GM19452 (cell line): ENCODE measurements around the gene IGFBP6.

Source experiments
- ATAC-seq: cut with Tn5 transposase; IDR thresholded peaks from one replicate; pipeline ENCODE4 v1.9.1; 2021; ENCODE audit not compliant: unreplicated experiment

IGFBP6 gene

DNA sequence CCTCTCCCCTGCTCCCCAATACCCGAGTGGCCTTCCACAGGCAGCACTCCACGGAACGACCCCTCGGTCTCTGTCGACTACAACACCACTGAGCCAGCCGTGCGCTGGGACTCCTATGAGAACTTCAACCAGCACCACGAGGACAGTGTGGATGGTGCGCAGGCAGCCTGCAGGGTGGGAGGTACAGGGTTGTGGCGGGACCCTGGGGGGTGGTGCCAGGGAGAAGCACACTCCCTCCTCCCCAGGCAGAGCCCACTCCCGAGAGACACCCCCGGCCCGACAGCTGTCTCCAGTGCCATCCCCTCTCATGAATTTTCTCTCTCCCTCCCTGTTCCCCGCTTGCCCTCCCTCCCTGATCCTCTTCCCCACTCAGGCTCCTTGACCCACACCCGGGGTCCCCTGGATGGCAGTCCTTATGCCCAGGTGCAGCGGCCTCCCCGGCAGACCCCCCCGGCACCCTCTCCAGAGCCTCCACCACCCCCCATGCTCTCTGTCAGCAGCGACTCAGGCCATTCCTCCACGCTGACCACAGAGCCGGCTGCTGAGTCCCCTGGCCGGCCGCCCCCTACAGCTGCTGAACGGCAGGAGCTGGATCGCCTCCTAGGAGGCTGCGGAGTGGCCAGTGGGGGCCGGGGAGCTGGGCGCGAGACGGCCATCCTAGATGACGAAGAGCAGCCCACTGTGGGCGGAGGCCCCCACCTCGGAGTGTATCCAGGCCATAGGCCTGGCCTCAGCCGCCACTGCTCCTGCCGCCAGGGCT is 38.6 kb upstream of the IGFBP6 start:
- ATAC-seq = no peak

DNA sequence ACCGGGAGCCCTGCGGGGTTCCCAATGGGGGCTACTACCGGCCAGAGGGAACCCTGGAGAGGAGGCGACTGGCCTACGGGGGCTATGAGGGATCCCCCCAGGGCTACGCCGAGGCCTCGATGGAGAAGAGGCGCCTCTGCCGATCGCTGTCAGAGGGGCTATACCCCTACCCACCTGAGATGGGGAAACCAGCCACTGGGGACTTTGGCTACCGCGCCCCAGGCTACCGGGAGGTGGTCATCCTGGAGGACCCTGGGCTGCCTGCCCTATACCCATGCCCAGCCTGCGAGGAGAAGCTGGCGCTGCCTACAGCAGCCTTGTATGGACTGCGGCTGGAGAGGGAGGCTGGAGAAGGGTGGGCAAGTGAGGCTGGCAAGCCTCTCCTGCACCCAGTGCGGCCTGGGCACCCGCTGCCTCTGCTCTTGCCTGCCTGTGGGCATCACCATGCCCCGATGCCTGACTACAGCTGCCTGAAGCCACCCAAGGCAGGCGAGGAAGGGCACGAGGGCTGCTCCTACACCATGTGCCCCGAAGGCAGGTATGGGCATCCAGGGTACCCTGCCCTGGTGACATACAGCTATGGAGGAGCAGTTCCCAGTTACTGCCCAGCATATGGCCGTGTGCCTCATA is 37.9 kb upstream of the IGFBP6 start:
- ATAC-seq = no peak

DNA sequence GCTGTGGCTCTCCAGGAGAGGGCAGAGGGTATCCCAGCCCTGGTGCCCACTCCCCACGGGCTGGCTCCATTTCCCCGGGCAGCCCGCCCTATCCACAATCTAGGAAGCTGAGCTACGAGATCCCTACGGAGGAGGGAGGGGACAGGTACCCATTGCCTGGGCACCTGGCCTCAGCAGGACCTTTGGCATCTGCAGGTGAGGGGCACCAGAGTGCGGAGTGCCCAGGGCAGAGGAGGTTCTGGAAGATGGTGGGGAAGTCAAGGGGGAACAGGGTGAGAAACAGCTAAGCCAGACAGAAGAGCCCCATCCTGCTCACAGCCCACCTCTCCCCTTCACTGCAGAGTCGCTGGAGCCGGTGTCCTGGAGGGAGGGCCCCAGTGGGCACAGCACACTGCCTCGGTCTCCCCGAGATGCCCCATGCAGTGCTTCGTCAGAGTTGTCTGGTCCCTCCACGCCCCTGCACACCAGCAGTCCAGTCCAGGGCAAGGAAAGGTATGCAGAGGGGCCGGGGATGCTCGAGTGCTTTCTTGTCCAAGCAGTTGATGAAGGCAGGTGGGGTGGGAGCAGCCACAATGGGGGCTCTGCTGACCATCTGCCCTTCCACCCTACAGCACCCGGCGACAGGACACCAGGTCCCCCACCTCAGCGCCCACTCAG is 37.3 kb upstream of the IGFBP6 start:
- no peak for ATAC-seq

DNA sequence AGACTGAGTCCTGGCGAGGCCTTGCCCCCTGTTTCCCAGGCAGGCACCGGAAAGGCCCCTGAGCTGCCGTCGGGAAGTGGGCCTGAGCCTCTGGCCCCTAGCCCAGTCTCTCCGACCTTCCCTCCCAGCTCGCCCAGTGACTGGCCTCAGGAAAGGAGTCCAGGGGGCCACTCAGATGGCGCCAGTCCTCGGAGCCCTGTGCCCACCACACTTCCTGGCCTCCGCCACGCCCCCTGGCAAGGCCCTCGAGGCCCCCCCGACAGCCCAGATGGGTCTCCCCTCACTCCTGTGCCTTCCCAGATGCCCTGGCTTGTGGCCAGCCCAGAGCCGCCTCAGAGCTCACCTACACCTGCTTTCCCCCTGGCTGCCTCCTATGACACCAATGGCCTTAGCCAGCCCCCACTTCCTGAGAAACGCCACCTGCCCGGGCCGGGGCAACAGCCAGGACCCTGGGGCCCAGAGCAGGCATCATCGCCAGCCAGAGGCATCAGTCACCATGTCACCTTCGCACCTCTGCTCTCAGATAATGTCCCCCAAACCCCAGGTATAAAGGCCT is 36.7 kb upstream of the IGFBP6 start:
- ATAC-seq = no peak

DNA sequence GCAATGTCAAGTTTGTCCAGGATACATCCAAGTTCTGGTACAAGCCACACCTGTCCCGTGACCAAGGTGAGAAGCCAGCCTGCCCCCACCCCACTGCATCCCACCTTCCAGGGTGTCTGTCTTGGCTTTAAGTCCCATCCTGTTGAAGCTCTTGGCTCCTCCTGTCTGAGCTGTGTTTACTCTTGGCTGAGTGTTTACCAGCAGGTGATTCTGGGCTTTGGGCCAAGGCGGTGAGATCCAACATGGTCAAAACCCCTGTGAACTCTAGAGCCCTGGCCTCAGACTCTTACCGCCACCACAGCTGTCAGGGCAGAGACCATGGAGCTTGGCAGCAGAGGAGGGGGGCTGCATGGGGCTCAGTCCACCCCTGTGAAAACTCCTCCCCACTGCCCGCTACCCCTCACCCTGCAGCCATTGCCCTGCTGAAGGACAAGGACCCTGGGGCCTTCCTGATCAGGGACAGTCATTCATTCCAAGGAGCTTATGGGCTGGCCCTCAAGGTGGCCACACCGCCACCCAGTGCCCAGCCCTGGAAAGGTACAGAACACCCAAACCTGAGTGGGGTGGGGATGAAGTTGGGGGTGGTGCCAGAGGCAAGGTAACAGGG is 36.0 kb upstream of the IGFBP6 start:
- no peak for ATAC-seq

DNA sequence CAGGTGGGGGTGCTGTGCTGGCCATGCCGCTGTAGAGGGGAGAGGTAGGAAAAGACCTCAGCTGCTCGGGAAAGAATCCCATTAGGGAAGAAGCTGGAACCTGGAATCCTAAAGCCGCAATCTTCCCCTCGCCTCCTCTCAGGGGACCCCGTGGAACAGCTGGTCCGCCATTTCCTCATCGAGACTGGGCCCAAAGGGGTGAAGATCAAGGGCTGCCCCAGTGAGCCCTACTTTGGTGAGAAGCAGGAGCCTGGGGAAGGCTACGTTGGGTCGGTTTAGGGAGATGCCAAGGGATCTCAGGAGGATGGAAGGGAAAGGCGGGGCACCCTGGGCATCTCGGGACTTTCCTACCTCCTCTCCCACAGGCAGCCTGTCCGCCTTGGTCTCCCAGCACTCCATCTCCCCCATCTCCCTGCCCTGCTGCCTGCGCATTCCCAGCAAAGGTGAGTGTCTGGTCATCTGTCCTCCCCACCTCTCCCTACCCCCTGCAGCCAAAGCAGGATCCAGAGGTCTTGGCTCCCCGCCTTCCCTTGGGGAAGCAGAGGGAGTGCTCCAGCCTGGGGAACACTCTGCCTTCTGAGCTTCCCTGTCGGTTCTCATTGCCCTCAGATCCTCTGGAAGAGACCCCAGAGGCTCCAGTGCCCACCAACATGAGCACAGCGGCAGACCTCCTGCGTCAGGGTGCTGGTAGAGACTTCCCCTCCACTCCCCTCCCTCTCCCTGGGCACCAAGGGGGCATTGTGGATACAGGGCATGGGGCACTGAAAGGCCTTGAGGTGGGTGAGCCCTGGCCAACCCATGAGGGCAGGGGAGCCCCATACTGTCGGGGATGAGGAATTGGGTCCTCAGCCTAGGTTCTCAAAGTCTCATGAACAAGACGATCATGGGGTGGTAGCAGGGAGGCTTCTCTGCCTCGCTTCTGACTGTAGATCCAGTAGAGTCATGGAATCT is 35.2 kb upstream of the IGFBP6 start:
- ATAC-seq = no peak

DNA sequence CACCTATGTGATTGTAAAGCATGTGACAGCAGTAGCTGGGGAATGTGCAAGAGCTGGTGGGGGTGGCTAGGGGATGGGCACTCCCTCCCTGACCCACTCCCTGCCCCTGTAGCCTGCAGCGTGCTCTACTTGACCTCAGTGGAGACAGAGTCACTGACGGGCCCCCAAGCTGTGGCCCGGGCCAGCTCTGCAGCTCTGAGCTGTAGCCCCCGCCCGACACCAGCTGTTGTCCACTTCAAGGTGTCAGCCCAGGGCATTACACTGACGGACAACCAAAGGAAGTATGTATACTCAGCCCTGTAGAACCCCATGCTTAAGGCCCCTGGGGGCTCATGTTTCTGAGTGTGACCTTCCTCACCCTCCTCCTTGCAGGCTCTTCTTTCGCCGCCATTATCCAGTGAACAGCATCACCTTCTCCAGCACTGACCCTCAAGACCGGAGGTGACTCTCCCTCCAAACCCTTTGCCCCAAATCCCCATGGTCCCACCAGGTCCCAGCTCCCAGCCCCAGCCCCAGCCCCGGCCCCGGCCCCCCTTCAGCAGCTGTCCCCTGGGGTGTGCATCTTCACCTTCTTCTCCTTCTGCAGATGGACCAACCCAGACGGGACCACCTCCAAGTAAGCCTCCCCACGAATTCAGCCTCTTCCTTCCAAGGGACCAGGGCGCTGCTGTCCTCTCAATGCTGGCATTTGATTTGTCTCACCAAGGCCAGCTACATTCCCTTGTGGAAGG is 34.3 kb upstream of the IGFBP6 start:
- ATAC-seq = no peak

DNA sequence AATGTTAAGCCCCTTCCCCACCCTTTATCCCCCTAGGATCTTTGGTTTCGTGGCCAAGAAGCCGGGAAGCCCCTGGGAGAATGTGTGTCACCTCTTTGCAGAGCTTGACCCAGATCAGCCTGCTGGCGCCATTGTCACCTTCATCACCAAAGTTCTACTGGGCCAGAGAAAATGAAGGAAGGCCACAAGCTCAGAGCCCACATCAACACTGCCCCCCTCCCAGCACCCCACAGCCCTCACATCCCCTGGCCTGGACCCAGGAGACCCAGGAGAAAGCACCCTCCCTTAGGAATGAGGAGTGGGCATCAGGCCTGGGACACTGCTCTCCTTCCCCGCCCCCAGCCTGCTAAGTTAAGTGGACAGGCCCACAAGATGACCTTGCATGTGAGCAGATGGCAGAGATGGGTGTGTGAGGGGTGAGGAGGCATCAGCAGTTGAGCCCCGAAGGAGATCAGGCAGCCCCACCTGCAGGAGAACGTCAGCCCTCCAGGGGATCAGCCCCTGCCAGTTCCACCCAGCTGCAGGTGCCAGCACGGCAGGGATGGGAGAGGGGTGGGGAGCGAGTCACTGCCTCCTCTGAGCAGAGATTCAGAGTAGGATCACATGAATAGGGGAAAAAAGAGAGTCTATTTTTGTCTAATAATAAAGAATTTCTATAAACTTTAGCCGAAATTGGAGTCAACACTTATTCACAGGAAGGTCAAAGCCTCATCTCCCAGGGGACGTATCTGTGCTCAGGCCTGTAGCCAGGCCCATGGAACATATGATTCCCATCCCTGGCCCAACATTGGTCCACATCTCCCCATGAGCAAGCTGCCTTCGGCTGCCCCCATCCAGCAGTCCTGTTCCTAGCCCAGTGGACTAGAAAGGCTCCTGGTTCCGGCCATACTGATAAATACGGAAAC is 33.5 kb upstream of the IGFBP6 start:
- no peak for ATAC-seq

DNA sequence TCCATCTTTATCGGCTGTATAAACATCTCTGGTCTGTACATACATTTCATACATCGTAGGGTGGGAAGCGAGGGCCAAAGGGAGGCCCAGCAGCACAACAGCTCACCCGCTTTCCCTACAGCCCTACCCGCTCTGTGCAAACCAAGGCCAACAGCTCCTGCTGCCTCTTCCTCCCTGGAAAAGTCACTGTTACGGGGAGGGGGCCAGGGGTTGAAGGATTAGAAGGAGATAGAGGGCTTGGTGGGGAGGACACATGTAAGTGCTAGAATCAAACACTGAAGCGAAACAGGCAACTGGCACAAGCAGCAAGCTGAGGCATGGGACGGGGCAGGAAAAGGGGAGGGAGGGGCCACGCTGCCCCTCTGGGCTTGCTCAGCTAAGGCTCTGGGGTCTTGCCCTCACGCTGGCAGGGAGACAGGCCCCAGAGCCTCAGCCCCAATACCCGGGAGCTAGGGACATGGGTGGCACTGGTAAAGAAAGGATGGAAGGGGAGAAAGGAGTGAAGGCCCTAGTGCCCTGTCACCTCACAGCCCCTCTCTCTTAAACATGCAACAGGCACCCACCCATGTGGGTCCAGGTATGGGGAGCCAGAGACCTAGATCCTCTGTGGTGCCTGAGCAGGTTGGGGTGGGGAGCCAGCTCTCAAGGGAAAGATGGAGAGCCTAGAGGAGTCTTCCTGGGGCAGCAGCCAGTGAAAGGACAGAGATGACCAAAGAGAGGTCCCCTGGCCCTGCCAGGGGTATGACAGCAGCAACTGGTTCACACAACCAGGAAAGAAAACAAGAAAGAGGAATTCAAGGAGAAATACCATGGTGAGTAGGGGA is 32.6 kb upstream of the IGFBP6 start:
- ATAC-seq = no peak

DNA sequence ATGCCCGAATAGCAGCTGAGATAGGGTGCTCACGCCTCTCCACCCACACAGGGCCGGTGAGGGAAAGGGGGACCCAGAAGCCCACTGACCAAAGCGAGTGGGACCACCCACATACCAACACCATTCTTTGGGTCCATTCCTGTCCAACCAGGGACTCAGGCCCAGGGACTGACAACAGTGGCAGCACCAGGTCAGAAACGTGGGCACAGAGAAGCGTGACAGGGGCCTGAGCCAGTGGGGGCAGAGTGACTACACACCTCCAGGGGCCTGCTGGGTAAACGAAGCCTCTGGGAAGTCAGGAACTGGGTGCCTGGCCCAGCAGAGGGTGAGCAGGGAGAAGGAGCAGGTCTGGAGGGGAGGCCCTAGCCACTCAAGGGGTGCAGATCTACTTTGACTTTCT is 32.0 kb upstream of the IGFBP6 start:
- no peak for ATAC-seq

DNA sequence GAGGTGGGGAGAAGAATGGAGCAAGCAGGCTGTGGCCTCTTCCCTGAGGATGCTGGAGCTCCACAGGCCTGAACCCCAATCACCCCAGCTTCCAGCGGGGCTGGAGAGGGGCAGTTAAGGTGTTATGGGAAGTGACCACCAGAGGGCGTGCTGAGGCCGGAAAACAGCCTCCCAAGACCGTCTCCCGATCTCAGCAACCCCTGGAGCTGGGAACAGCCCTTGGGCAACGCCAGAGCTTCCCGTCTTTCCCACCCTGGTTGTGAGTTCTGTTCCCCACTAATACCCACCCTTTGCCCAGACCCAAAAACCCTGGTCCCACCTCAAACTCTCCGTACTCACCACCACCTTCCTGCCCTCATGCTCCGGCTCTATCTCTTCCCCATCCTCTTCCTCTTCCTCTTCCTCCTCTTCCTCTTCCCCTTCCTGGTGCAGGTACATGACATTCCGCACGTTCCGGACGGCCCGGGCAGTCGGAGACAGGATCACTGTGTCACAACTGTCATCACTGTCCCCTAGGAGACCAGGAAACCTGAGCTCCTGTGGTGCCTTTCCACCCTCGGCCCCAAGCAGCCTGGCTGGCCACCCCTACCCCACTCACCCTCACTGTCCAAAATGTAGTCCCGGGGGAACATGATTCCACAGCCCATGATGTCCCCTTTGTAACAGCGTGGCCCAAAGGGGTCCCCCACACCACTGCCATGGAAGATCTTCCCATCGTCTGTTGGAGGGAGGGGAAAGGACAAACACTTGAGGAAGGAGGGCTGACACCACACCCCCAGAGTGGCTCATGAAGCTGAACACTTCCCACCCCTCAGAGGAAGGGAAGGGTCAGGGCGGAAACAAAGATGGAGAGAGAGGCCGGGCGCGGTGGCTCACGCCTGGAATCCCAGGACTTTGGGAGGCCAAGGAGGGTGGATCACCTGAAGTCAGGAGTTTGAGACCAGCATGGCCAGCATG is 31.2 kb upstream of the IGFBP6 start:
- no peak for ATAC-seq

DNA sequence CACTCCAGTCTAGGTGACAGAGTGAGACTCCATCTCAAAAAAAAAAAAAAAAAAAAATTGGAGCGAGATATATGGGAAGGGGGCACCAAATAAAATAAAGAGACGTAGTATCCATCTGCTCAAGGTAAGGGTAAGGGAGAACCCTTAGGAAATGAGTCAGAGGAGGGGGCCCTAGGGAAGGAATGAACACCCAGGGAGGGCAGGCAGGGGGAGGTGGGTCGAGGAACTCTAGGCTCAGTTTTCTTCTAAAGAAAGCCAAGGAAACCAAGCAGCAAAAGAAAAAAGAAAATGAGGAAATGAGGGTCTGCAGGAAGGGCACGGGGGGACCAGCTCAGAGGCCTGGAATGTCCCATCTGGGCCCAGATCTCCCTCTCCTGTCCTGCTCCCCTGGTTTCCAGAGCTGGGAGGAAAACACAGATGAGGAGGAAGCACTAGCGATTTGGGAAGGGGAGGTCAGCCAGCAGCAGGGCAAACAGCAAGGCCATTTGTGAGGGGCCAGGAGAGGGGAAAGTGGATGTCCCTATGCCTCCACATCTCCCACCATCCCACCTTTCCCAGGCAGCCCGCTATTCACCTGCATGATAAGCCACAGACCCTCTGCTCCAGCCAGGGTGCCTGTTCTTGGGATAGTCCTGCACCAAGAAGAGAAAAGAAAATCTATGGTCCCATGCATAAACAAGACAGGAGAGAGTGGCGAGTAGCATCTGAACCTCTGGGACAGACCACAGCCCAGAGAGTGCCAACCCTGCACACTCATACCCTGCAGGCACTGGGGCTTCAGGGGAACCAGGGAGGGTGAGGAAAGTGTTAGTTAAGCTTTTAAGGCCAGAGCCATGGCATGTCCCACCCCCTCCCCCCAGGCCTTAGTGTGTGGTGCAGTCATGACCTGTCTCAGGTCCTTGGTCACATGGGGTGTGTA is 30.1 kb upstream of the IGFBP6 start:
- no peak for ATAC-seq

DNA sequence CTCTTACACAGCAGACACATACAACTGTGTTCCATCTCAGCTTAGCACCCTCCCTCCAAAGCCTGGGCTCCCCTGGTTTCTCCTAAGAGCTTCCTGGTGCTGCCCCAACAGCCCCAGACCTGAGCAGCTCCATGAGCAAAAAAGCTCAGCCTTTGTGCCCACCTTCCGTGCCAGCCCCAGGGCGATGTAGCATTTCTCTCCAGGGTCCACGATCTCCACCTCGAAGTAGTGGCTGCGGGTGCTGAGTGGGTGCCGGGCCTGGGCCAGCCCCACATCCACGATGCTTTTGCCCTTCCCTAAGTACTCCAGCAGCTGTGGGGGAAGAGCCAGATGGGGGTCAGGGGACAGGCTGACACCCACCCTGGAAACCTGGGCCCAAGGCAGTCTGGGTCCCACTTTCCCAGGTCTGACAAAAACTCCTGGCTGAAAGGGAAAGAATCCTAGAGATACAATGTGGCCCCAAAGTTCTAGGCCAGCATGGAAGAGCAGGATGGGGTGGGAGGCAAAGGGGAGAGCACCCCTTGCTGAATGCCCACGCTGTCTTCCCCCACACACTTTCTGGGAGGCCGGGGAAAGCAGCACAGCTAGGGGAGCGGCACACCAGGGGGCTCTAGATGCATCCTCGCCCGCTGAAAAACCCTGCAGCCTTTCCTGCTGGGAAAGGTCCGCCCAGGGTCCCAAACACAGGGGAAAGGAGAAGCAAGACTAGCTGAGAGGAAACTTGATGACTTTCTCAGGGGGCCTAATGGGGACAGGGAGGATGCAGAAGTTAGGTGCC is 29.3 kb upstream of the IGFBP6 start:
- no peak for ATAC-seq

DNA sequence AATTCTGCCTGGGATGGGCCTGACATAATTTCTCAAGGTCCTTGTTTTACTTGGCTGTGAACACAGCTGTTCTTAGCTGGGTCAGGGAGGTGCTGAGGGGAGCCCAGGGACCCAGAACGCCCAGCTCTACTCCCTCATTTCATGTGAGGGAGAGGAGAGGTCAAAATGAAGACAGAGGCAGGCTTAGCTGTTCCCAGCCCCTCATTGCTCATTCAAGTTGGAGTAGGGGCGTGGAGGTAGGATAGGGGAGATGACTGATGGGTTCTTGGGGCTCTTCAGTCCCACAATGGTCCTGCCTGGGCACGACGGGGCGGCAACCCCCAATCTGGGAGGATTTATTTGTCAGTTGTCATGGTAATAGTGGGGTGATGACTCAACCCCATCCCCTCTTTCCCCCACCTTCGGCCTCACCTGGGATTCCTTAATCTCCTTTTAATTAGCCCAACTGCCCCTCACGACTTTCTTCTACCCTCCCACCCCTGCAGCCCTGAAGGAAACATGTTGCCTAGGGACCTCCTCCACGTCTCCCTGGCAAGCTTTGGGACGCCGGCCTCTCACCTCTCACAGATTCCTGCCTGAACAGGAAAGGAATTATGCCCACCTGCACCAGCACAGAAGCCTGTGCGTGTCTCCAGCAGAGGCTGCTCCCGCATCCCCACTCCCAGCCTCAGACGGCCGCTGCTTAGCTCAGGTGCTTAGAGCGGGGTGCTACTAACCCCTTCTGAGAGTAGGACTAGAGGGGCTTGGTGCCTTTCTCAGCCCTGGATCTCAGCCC is 28.5 kb upstream of the IGFBP6 start:
- no peak for ATAC-seq
